IMR-90 (cell line): ENCODE data around the gene MYO7B.

Experiments used
- CTCF ChIP-seq: conservative IDR thresholded peaks from 2 replicates; pipeline ENCODE4 v1.5.1; 2012; ENCODE audit warnings: mild to moderate bottlenecking, low read depth, low read length, improper control_type of control experiment
- ELK1 ChIP-seq: fragments of 150-350 bp; IDR thresholded peaks from 2 replicates; pipeline ENCODE4 v1.6.1; 2016; ENCODE audit warnings: low read depth, mild to moderate bottlenecking, low read length, moderate library complexity, borderline replicate concordance
- RAD21 ChIP-seq: IDR thresholded peaks from 2 replicates; pipeline ENCODE4 v1.6.1; 2012; ENCODE audit warnings: low read length, improper control_type of control experiment

GRCh38 chr2:127645395-127646291, 110.2 kb downstream of the MYO7B start, which contains the start of gene GPR17:
- no peak for TF ChIP-seq ELK1
- no peak for TF ChIP-seq CTCF
- TF ChIP-seq RAD21 = no peak
